Thymus (tissue), 11 donors: ENCODE results near the gene MMP21. TPM values are rescaled to one million over a fixed set of nuclear protein-coding genes. Genes with fewer than 3 reads are reported as not detected.

ENCODE experiments used
- DNase-seq, 9 donors: peaks; one replicate each; pipeline ENCODE4 v3.0.0-alpha.2; 2013; ENCODE audit warnings: low spot score in 9 of 9, low read depth in 6 of 9, missing footprints in 1 of 9
- H3K27ac ChIP-seq, 2 donors: one replicate each; pipeline ENCODE4 v1.5.1; 2013; ENCODE audit warnings: control low read depth in 1 of 2, low read depth in 1 of 2, low read length in 1 of 2, mild to moderate bottlenecking in 1 of 2, moderate library complexity in 1 of 2
- H3K27me3 ChIP-seq, 2 donors: one replicate each; pipeline ENCODE4 v1.5.1; 2013; ENCODE audit warnings: low read length in 1 of 2; ENCODE audit not compliant: control insufficient read depth in 2 of 2, insufficient read depth in 1 of 2
- H3K36me3 ChIP-seq, 2 donors: one replicate each; pipeline ENCODE4 v1.5.1; 2013; ENCODE audit warnings: low read length in 1 of 2, mild to moderate bottlenecking in 1 of 2, moderate library complexity in 1 of 2; ENCODE audit not compliant: control insufficient read depth in 2 of 2, insufficient read depth in 2 of 2
- H3K4me1 ChIP-seq, 2 donors: one replicate each; pipeline ENCODE4 v1.5.1; 2013; ENCODE audit warnings: low read length in 2 of 2; ENCODE audit not compliant: control insufficient read depth in 2 of 2, insufficient read depth in 2 of 2
- H3K4me3 ChIP-seq, 2 donors: one replicate each; pipeline ENCODE4 v1.5.1; 2013; ENCODE audit warnings: low read length in 2 of 2, control low read depth in 1 of 2, mild to moderate bottlenecking in 1 of 2
- H3K9me3 ChIP-seq, 2 donors: one replicate each; pipeline ENCODE4 v1.5.1; 2013; ENCODE audit warnings: low read length in 1 of 2, mild to moderate bottlenecking in 1 of 2; ENCODE audit not compliant: control insufficient read depth in 2 of 2, insufficient read depth in 1 of 2
- WGBS: extraction: QIAGEN DNeasy Blood & Tissue Kit; methylation state at CpG from one replicate; pipeline ENCODE4 v1.1.7; 2013; 5-methylcytosine and 5-hydroxymethylcytosine counted together
- polyA plus RNA-seq: library from polyadenylated mRNA; stranded (reverse); fragments of 200-250 nt; gene quantifications from one replicate; pipeline ENCODE4 v1.2.3, GENCODE V29; 2013
- total RNA-seq: library from RNA; stranded (reverse); fragments of 120-200 nt; gene quantifications from one replicate; pipeline ENCODE4 v1.2.4, GENCODE V29; 2013
- donor health status: healthy.

MMP21 gene
- total and polyA plus RNA-seq, 2 donors, result 0.18 TPM; not detected in 1

GRCh38 chr10:125772112-125772863, 3.3 kb downstream of the MMP21 start:
- Histone ChIP-seq H3K4me1 (no peaks in the 10 kb centered on the region), H3K27me3 (peaks cover 0 to 7% of the 10 kb centered on the region in 2 donors), H3K36me3 (peaks cover 0 to 5% of the 10 kb centered on the region in 2 donors), H3K27ac (no peak overlapping the region), H3K9me3 (no peaks in the 10 kb centered on the region), H3K4me3 (no peak overlapping the region)
- DNase-seq, result no peak
- 96% methylated on average over 28 of the region's 28 CpGs for WGBS

- H3K27ac ChIP-seq, result no peak overlapping the region
- WGBS, result 95% methylated on average over 5 of the region's 5 CpGs
- no peak for DNase-seq
- H3K27me3 ChIP-seq, result peaks cover 0 to 7% of the 10 kb centered on the region in 2 donors
- no peak overlapping the region for H3K4me3 ChIP-seq
- H3K9me3 ChIP-seq, result no peaks in the 10 kb centered on the region
- peaks cover 9% of the 10 kb centered on the region in 2 donors for H3K36me3 ChIP-seq
- H3K4me1 ChIP-seq, result no peaks in the 10 kb centered on the region
Observed at GRCh38 chr10:125770844-125771243, 4.8 kb downstream of the MMP21 start.

GRCh38 chr10:125769175-125769574, 6.4 kb downstream of the MMP21 start:
- peaks cover 0 to 3% of the 10 kb centered on the region in 2 donors for H3K27me3 ChIP-seq
- H3K4me1 ChIP-seq, result no peaks in the 10 kb centered on the region
- 98% methylated on average over 12 of the region's 12 CpGs for WGBS
- no peak for DNase-seq
- H3K27ac ChIP-seq, result no peak overlapping the region
- H3K9me3 ChIP-seq, result no peaks in the 10 kb centered on the region
- H3K36me3 ChIP-seq, result peaks cover 14 to 20% of the 10 kb centered on the region in 2 donors
- H3K4me3 ChIP-seq, result no peak overlapping the region

GRCh38 chr10:125768219-125768855, 7.3 kb downstream of the MMP21 start:
- H3K36me3 ChIP-seq, result peaks cover 20 to 27% of the 10 kb centered on the region in 2 donors
- DNase-seq, result no peak
- no peaks in the 10 kb centered on the region for H3K9me3 ChIP-seq
- 97% methylated on average over 4 of the region's 4 CpGs for WGBS
- H3K27ac ChIP-seq, result no peak overlapping the region
- no peak overlapping the region for H3K4me3 ChIP-seq
- no peaks in the 10 kb centered on the region for H3K27me3 ChIP-seq
- no peaks in the 10 kb centered on the region for H3K4me1 ChIP-seq

- Histone ChIP-seq H3K9me3 (no peaks in the 10 kb centered on the region), H3K27ac (no peak overlapping the region), H3K4me3 (no peak overlapping the region), H3K36me3 (peaks cover 27 to 45% of the 10 kb centered on the region in 2 donors), H3K4me1 (no peaks in the 10 kb centered on the region), H3K27me3 (no peaks in the 10 kb centered on the region)
- 97% methylated on average over 4 of the region's 4 CpGs for whole genome bisulfite sequencing
- DNase-seq, result no peak
Observed at GRCh38 chr10:125766511-125766910, 9.1 kb downstream of the MMP21 start.

GRCh38 chr10:125765835-125766234, 9.8 kb downstream of the MMP21 start:
- Histone ChIP-seq H3K27me3 (no peaks in the 10 kb centered on the region), H3K9me3 (no peaks in the 10 kb centered on the region), H3K27ac (no peak overlapping the region), H3K4me3 (no peak overlapping the region), H3K4me1 (no peaks in the 10 kb centered on the region), H3K36me3 (peaks cover 27 to 50% of the 10 kb centered on the region in 2 donors)
- DNase-seq, result no peak
- WGBS, result 96% methylated on average over 2 of the region's 2 CpGs

GRCh38 chr10:125762692-125763648, 12.7 kb downstream of the MMP21 start:
- DNase-seq, result no peak
- Histone ChIP-seq H3K27me3 (no peaks in the 10 kb centered on the region), H3K27ac (no peak overlapping the region), H3K9me3 (no peaks in the 10 kb centered on the region), H3K36me3 (peaks cover 36 to 70% of the 10 kb centered on the region in 2 donors), H3K4me3 (no peak overlapping the region), H3K4me1 (no peaks in the 10 kb centered on the region)
- WGBS, result 98% methylated on average over 24 of the region's 24 CpGs

- WGBS, result 96% methylated on average over 1 of the region's 1 CpG
- H3K4me1 ChIP-seq, result no peaks in the 10 kb centered on the region
- H3K27me3 ChIP-seq, result no peaks in the 10 kb centered on the region
- H3K36me3 ChIP-seq, result peaks cover 41 to 75% of the 10 kb centered on the region in 2 donors
- H3K27ac ChIP-seq, result no peak overlapping the region
- DNase-seq, result no peak
- no peak overlapping the region for H3K4me3 ChIP-seq
- no peaks in the 10 kb centered on the region for H3K9me3 ChIP-seq
Observed at GRCh38 chr10:125761961-125762360, 13.7 kb downstream of the MMP21 start.
